Purkinje cell (primary cell): ENCODE measurements around the gene LCOR. TPM values are rescaled to one million over a fixed set of nuclear protein-coding genes. Genes with fewer than 3 reads are reported as not detected.

Experiments used
- polyA plus RNA-seq: library from polyadenylated mRNA; unstranded; fragments of >200 nt; fragmentation: Nextera tagmentation; gene quantifications from 2 replicates; pipeline ENCODE4 v1.2.1, GENCODE V29; 2014

Gene LCOR
- polyA plus RNA-seq: 11.2 and 16.6 TPM in 2 replicates

GRCh38 chr10:96831867-96832720, at the start of gene LCOR:
Gene LCOR, plus strand, starts transcription at chr10:96832298. Its CDS starts 116,760 bp downstream, at chr10:96949058.

Other genes with a start within 250 kb of the LCOR start
- 66.1 and 85.4 TPM in 2 replicates for gene TM9SF3, start 245.3 kb upstream of the LCOR start, polyA plus RNA-seq
- not detected in 2 replicates for gene PIK3AP1, start 111.8 kb upstream of the LCOR start, polyA plus RNA-seq